ENCODE measurements around the gene TEC.
"Not testable (repeated sequence)": the region's sequence is repeated elsewhere in the genome, so short reads cannot be mapped to it uniquely, and the experiment has no call there.

TEC gene

GRCh38 chr4:48196758-48197504 lies 72.7 kb downstream of the TEC start:
- DNase-seq (ENCODE audit: low spot score), result peak; percentile 53

- DNase-seq (ENCODE audit: low spot score), result no peak
Observed at GRCh38 chr4:48195853-48196252, 73.8 kb downstream of the TEC start.

GRCh38 chr4:48195374-48195773 lies 74.3 kb downstream of the TEC start:
- DNase-seq (ENCODE audit: low spot score), result peak; percentile 50

- DNase-seq (ENCODE audit: low spot score), result no peak
Observed at GRCh38 chr4:48194971-48195370, 74.7 kb downstream of the TEC start.

GRCh38 chr4:48193921-48194468 lies 75.6 kb downstream of the TEC start:
- no peak for DNase-seq (ENCODE audit: low spot score)

GRCh38 chr4:48193096-48193836 lies 76.4 kb downstream of the TEC start:
- no peak for DNase-seq (ENCODE audit: low spot score)

- DNase-seq (ENCODE audit: low spot score), result no peak
Observed at GRCh38 chr4:48191758-48192157, 77.9 kb downstream of the TEC start.

GRCh38 chr4:48190839-48191238 lies 78.8 kb downstream of the TEC start:
- DNase-seq (ENCODE audit: low spot score), result peak; percentile 38

- no peak for DNase-seq (ENCODE audit: low spot score)
Observed at GRCh38 chr4:48189731-48190130, 79.9 kb downstream of the TEC start.

- DNase-seq (ENCODE audit: low spot score), result no peak
Observed at GRCh38 chr4:48188390-48188789, 81.2 kb downstream of the TEC start.

GRCh38 chr4:48187813-48188212 lies 81.8 kb downstream of the TEC start:
- DNase-seq (ENCODE audit: low spot score), result no peak

GRCh38 chr4:48187066-48187465 lies 82.6 kb downstream of the TEC start:
- DNase-seq (ENCODE audit: low spot score), result not testable (repeated sequence)

- DNase-seq (ENCODE audit: low spot score), result not testable (repeated sequence)
Observed at GRCh38 chr4:48186394-48186793, 83.2 kb downstream of the TEC start.

- DNase-seq (ENCODE audit: low spot score), result no peak
Observed at GRCh38 chr4:48184882-48185281, 84.8 kb downstream of the TEC start.

GRCh38 chr4:48180234-48180633 lies 89.4 kb downstream of the TEC start:
- DNase-seq (ENCODE audit: low spot score), result no peak

GRCh38 chr4:48178931-48179330 lies 90.7 kb downstream of the TEC start:
- DNase-seq (ENCODE audit: low spot score), result no peak

- DNase-seq (ENCODE audit: low spot score), result no peak
Observed at GRCh38 chr4:48175806-48176205, 93.8 kb downstream of the TEC start.

GRCh38 chr4:48175328-48175727 lies 94.3 kb downstream of the TEC start:
- no peak for DNase-seq (ENCODE audit: low spot score)

- DNase-seq (ENCODE audit: low spot score), result no peak
Observed at GRCh38 chr4:48173056-48173991, 96.3 kb downstream of the TEC start.

GRCh38 chr4:48172651-48173050 lies 97.0 kb downstream of the TEC start:
- DNase-seq (ENCODE audit: low spot score), result no peak

GRCh38 chr4:48169636-48170035 lies 100.0 kb downstream of the TEC start:
- no peak for DNase-seq (ENCODE audit: low spot score)
